Measurements from ENCODE around the gene HSD17B4.
"Not testable (repeated sequence)": the region's sequence is repeated elsewhere in the genome, so short reads cannot be mapped to it uniquely, and the experiment has no call there.

HSD17B4 gene

GRCh38 chr5:119483155-119483554 lies 30.9 kb downstream of the HSD17B4 start:
- DNase-seq = no peak

- DNase-seq = no peak
Observed at GRCh38 chr5:119484884-119485283, 32.6 kb downstream of the HSD17B4 start.

GRCh38 chr5:119501671-119502179 lies 49.4 kb downstream of the HSD17B4 start:
- no peak for DNase-seq

GRCh38 chr5:119503939-119504338 lies 51.6 kb downstream of the HSD17B4 start:
- DNase-seq = not testable (repeated sequence)

- no peak for DNase-seq
Observed at GRCh38 chr5:119512277-119512676, 60.0 kb downstream of the HSD17B4 start.

GRCh38 chr5:119515192-119515591 lies 62.9 kb downstream of the HSD17B4 start:
- no peak for DNase-seq

DNA sequence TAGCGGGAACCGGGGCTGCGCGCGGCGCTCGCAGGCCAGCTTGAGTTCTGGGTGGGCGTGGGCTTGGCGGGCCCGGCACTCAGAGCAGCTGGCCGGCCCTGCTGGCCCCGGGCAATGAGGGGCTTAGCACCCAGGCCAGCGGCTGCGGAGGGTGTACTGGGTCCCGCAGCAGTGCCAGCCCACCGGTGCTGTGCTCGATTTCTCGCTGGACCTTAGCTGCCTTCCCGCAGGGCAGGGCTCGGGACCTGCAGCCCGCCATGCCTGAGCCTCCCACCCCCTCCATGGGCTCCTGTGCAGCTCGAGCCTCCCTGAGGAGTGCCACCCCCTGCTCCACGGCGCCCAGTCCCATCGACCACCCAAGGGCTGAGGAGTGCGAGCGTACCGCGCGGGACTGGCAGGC lies 64.8 kb downstream of the HSD17B4 start:
- not testable (repeated sequence) for DNase-seq

DNA sequence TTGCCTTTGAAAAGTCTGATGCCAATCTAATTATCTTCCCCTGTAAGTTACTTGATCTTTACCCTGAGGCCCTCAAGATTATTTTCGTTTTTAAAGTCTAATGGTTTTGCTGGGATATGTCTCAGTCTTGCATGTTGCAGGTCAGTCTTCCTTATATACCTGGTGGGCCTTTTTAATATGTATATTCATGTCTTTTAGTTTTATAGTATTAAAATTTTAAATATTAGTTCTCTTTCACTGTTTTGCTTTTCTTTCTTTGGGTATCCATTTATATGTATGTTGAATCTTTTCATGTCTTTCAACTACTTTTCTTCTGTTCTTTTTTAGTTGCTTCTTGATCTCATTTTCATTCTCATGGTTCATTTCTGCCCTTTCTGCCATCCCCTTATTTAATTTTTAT lies 68.9 kb downstream of the HSD17B4 start:
- DNase-seq = no peak

GRCh38 chr5:119522841-119523240 lies 70.5 kb downstream of the HSD17B4 start:
- DNase-seq = no peak

DNA sequence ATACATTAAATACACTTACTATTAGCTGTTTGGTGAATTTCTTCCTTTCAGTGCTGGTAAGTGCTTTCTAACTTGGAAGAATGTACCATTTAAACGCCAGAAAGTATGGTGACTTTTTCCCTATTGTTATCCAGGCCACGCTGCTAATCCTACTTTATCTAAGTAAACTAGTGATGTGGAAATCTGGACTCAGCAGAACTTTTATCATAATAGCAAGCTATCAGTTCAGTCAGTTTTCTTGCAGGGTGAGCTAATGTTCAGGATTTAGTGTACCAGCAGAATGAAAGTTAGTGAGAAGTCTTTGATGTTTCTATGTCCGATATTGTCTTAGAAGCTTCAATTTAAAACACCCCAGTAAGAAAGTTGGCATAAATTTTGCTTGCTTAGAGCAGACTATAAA lies 72.2 kb downstream of the HSD17B4 start:
- DNase-seq = no peak

DNA sequence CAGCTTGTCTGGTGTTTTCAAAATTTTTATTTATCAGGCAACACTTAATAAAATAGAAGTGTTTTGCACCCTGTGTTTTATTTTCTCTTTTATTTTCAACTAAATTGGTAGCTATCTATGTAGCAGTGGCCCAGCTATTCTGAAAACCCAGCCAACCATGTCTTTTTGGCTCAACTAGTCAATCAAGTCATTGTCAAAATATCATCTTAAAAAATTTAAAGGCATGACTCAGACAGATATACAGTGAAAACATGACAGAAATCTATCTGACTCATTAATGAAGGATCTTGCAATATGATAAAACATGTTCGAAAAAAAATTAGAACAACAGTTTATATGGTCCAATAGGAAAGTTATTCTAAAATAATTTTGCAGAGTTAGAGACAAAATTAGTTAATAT lies 75.1 kb downstream of the HSD17B4 start:
- no peak for DNase-seq

- no peak for DNase-seq
Observed at GRCh38 chr5:119529811-119530210, 77.5 kb downstream of the HSD17B4 start.

DNA sequence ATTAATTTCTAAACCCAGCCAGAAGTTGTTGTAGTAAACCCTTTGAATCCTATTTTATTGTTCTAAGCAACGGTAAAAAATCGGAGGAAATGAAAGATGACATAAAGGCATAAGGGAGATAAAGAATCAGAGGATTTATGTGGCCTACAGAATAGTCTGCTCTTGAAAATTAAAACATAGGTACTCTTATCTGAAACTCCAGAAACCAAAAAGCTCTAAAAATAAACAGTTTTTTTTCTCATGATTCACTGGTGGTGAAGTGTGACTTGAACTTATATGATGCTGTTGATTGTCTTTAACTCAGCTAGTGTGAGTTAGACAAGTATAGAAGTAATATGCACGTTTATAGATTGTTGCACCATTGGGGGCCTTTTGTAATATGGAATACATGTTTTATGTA lies 80.3 kb downstream of the HSD17B4 start:
- DNase-seq = no peak

GRCh38 chr5:119537704-119538103 lies 85.4 kb downstream of the HSD17B4 start:
- DNase-seq = no peak

DNA sequence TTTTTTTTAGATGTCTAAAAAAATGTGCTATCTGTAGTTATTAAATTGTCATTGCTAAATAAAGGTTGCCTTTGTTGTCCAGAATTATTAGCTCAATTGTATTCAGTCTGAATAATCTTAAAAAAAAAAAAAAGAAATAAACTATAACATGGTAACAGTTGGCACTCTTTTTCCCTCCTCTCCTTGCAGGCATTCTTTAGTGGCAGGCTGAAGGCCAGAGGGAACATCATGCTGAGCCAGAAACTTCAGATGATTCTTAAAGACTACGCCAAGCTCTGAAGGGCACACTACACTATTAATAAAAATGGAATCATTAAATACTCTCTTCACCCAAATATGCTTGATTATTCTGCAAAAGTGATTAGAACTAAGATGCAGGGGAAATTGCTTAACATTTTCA lies 89.4 kb downstream of the HSD17B4 start:
- no peak for DNase-seq

- no peak for DNase-seq
Observed at GRCh38 chr5:119551819-119552218, 99.5 kb downstream of the HSD17B4 start.

DNA sequence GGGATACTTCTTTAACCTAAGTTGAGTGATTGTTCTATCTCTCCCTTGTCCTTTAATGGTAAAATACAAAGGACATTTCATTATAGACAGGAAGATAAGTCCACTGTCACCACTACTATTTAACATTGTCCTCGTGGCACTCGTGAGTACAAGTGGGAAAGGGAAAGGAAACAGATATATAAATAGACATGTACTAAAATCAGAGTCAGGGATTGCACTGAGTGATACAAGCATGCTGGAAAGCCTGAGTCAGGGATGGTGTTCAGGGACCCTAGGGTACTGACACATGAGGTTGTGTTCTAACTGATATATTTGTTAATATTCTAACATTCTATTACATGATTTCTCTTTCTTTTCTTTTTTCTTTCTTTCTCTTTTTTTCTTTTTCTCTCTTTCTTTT lies 102.3 kb downstream of the HSD17B4 start:
- DNase-seq = no peak

- no peak for DNase-seq
Observed at GRCh38 chr5:119570910-119571309, 118.6 kb downstream of the HSD17B4 start.

DNA sequence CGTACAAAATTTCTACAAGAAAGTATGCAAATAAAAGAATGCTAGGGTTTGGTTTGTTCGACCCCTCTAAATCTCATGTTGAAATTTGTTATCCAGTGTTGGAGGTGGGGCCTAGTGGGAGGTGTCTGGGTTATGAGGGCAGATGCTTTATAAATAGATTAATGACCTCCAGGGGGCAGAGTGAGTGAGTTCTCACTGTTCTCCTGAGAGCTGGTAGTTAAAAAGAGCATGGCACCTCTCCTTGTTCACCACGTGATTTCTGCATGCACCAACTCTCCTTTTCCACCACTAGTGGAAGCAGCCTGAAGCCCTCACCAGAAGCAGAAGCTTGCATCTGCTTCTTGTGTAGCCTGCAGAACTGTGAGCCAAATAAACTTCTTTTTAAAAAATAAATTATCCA lies 126.6 kb downstream of the HSD17B4 start:
- DNase-seq = no peak

GRCh38 chr5:119582987-119583386 lies 130.7 kb downstream of the HSD17B4 start:
- no peak for DNase-seq

GRCh38 chr5:119583684-119584083 lies 131.4 kb downstream of the HSD17B4 start:
- DNase-seq = no peak
